ENCODE measurements around the gene DUOXA2. TPM values are rescaled to one million over a fixed set of nuclear protein-coding genes. Genes with fewer than 3 reads are reported as not detected.

DUOXA2 gene
- total RNA-seq = not detected in 2 replicates

GRCh38 chr15:45114076-45114750, at the start of gene DUOXA2, which contains the start of gene DUOX2:
DUOXA2 (plus strand) TSS chr15:45114326; CDS start chr15:45114606, 280 bp downstream.
DUOX2 (minus strand) TSS chr15:45114172; CDS start chr15:45113411, 761 bp downstream.

GRCh38 chr15:45129651-45130129, 15.6 kb downstream of the DUOXA2 start, which contains the start of the genes DUOX1 and DUOXA1:
DUOX1 (plus strand) TSS chr15:45129994; CDS start chr15:45131967, 1,973 bp downstream.
DUOXA1 (minus strand) TSS chr15:45129879; CDS start chr15:45123014, 6,865 bp downstream.

Other genes with a start within 250 kb of the DUOXA2 start
- gene TERB2, start 157.6 kb upstream of the DUOXA2 start, total RNA-seq = not detected in 2 replicates
- 52.8 and 59.4 TPM in 2 replicates for gene SORD, start 91.1 kb upstream of the DUOXA2 start, total RNA-seq
- 0.70 and 0.99 TPM in 2 replicates for gene DUOX2, start 154 bp upstream of the DUOXA2 start, total RNA-seq
- gene DUOXA1, start 15.6 kb downstream of the DUOXA2 start, total RNA-seq = 52.8 and 62.8 TPM in 2 replicates
- gene DUOX1, start 15.7 kb downstream of the DUOXA2 start, total RNA-seq = 39.9 and 59.4 TPM in 2 replicates
- 4.7 and 5.3 TPM in 2 replicates for gene SHF, start 73.6 kb downstream of the DUOXA2 start, total RNA-seq
- not detected in 2 replicates for gene SLC28A2, start 137.9 kb downstream of the DUOXA2 start, total RNA-seq

Measured in airway epithelial cell (primary cell).